Left ventricle myocardium inferior (tissue), 1 donor: ENCODE results near the gene PLA2G6. TPM values are rescaled to one million over a fixed set of nuclear protein-coding genes. Genes with fewer than 3 reads are reported as not detected.

ENCODE experiments used
- DNase-seq: peaks from one replicate; pipeline ENCODE4 v3.0.0-alpha.2; 2020
- H3K27ac ChIP-seq: fragments of 200-600 bp; replicated peaks from 2 replicates; pipeline ENCODE4 v1.8.0; 2021
- H3K27me3 ChIP-seq: fragments of 200-600 bp; 2 replicates; pipeline ENCODE4 v1.8.0; 2021; ENCODE audit warnings: low read depth
- H3K36me3 ChIP-seq: fragments of 200-600 bp; 2 replicates; pipeline ENCODE4 v1.8.0; 2021
- H3K4me1 ChIP-seq: fragments of 200-600 bp; 2 replicates; pipeline ENCODE4 v1.8.0; 2021
- H3K4me3 ChIP-seq: fragments of 200-600 bp; 2 replicates; pipeline ENCODE4 v1.8.0; 2021; ENCODE audit warnings: mild to moderate bottlenecking, moderate library complexity
- H3K9me3 ChIP-seq: fragments of 200-600 bp; replicated peaks from 2 replicates; pipeline ENCODE4 v1.8.0; 2021
- CTCF ChIP-seq: fragments of 200-600 bp; IDR thresholded peaks from 2 replicates; pipeline ENCODE4 v1.8.0; 2021; ENCODE audit warnings: antibody characterized with exemption, mild to moderate bottlenecking, borderline replicate concordance
- intact Hi-C: fragments of 100-400 bp; cut with micrococcal nuclease; formaldehyde crosslinking; loops from one replicate; pipeline ENCODE4 v1.11.0; 2022
- total RNA-seq: library from RNA; stranded (reverse); fragmentation: NEBNext Ultra II Directional; extraction: Animal tissue kit (Norgen Biotek cat#: 25700); gene quantifications from one replicate; pipeline ENCODE4 v1.2.1, GENCODE V29; 2021
- donor health status: DM: no; HTN: yes; CAD: no; lungs with severe emphysema.

The PLA2G6 gene
- total RNA-seq, 1 donor from 2014 or later = 14.1 TPM

GRCh38 chr22:38097557-38098409 is 83.8 kb downstream of the PLA2G6 start:
- no peaks in the 10 kb centered on the region for H3K9me3 ChIP-seq
- no peak for DNase-seq
- peak; percentile 31 for TF ChIP-seq CTCF
- no peak overlapping the region for H3K4me3 ChIP-seq
- no peak overlapping the region for H3K27ac ChIP-seq
- intact Hi-C loops = no loop called here
- H3K36me3 ChIP-seq = no peaks in the 10 kb centered on the region
- H3K27me3 ChIP-seq = no peaks in the 10 kb centered on the region
- peaks cover 10% of the 10 kb centered on the region for H3K4me1 ChIP-seq

- Histone ChIP-seq H3K36me3 (no peaks in the 10 kb centered on the region), H3K9me3 (no peaks in the 10 kb centered on the region), H3K4me3 (no peak overlapping the region), H3K27me3 (no peaks in the 10 kb centered on the region), H3K27ac (no peak overlapping the region), H3K4me1 (peaks cover 10% of the 10 kb centered on the region)
- DNase-seq = no peak
- intact Hi-C loops = no loop called here
- no peak for TF ChIP-seq CTCF
Observed at GRCh38 chr22:38097058-38097457, 84.6 kb downstream of the PLA2G6 start.

GRCh38 chr22:38089474-38089851 is 92.2 kb downstream of the PLA2G6 start:
- no peaks in the 10 kb centered on the region for H3K9me3 ChIP-seq
- no peak overlapping the region for H3K27ac ChIP-seq
- no peak for TF ChIP-seq CTCF
- no peak for DNase-seq
- H3K4me1 ChIP-seq = peaks cover 6% of the 10 kb centered on the region
- H3K36me3 ChIP-seq = no peaks in the 10 kb centered on the region
- H3K27me3 ChIP-seq = peaks cover 21% of the 10 kb centered on the region
- peak overlapping the region; percentile 49 for H3K4me3 ChIP-seq
- intact Hi-C loops = no loop called here

- peak; percentile 30 for DNase-seq
- Histone ChIP-seq H3K27ac (no peak overlapping the region), H3K36me3 (no peaks in the 10 kb centered on the region), H3K27me3 (peaks cover 21% of the 10 kb centered on the region), H3K9me3 (no peaks in the 10 kb centered on the region), H3K4me1 (peaks cover 6% of the 10 kb centered on the region), H3K4me3 (peak overlapping the region; percentile 49)
- no peak for TF ChIP-seq CTCF
- intact Hi-C loops = no loop called here
Observed at GRCh38 chr22:38088629-38089473, 92.8 kb downstream of the PLA2G6 start.

DNA sequence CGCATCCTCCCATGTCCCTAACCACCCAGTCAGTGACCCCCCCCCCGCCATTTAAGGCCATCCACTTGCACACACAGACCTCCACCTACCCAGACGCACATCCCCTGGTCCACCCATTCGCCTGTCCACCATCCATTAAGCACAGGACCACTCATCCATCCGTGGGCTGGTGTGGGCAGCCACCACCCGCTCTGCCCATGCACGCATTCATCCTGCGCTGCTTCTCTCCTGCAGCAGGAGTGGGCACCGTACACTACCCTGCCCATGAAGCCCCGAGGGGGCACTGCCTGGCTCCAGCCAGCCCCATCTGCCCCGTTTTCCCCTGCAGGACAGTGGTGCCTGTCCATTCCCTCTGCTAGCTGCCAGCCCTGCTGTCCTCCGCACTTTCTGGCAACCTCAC is 93.8 kb downstream of the PLA2G6 start:
- Histone ChIP-seq H3K4me1 (peaks cover 6% of the 10 kb centered on the region), H3K4me3 (no peak overlapping the region), H3K27ac (no peak overlapping the region), H3K36me3 (no peaks in the 10 kb centered on the region), H3K9me3 (no peaks in the 10 kb centered on the region), H3K27me3 (peaks cover 25% of the 10 kb centered on the region)
- TF ChIP-seq CTCF = no peak
- intact Hi-C loops = no loop called here
- no peak for DNase-seq
